NCI-H460 (cell line): ENCODE measurements around the gene SEMA5A. TPM values are rescaled to one million over a fixed set of nuclear protein-coding genes. Genes with fewer than 3 reads are reported as not detected.

Experiments
- DNase-seq: peaks from one replicate; pipeline ENCODE4 v3.0.0-alpha.2; 2016; ENCODE audit warnings: low read depth; ENCODE audit errors: extremely low read depth
- total RNA-seq: library from RNA; depleted of rRNA; stranded (reverse); fragments of >200 nt; shearing (Covaris generic); gene quantifications from 2 replicates; pipeline ENCODE4 v1.2.3, GENCODE V29; 2014

The SEMA5A gene
- total RNA-seq, 1 experiment from 2014 or later, result 5.3 TPM

DNA sequence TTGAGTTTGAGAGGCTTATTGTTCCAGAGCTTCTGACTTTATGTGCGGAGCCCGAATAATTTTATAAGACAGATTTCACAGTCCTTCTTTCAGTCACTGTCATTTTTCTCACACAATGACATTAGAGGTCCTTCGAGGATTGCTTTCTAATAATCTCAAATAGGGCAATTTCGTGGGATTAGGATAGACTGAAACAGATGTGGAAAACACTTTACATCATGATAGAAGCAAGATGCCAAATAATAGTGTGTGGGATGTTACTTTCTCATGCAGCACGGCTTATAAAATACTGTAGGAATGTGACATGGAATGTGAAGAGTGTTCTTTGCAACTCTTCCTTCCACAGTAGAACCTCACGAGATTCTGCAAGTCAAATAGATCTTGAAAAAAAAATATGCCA, 451.3 kb downstream of the SEMA5A start:
- no peak for DNase-seq

DNA sequence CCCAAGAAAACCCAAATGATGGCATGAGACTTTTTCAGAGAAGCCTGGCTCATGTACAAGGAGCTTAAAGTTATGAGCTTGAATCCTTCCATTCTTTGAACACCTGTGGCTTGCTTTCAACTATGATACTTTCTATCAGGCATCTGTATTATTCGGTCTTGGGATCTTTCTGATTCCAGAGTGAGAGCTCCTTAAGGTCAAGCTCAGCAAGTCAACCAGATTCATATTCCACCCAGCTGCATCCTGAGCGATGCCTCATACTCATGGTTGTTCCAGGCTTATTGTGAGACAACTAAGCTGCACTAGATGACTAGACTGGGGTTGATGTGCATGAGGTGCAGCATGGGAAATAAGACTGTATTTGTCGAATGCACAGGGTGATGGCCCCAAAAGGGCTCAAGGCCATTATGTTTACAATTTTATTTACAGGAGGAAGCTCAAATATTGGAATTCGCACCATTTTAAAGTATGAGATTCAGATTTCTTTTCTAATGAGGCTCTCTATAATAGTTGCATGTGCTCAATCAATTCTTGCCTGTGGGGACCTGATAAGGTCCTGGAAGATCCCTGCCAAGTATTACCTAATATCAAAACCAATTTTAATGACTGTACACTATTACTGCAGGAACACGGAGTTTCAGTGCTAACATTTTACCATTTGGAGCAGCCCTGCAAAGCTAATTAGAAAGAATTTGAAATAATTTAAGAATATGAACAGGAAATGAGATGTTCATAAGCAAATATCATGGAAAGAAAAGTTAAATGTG, 453.8 kb downstream of the SEMA5A start:
- no peak for DNase-seq

- no peak for DNase-seq
Observed at GRCh38 chr5:9090381-9091026, 455.4 kb downstream of the SEMA5A start.

- no peak for DNase-seq
Observed at GRCh38 chr5:9089893-9090292, 456.0 kb downstream of the SEMA5A start.

GRCh38 chr5:9082996-9083395, 462.9 kb downstream of the SEMA5A start:
- DNase-seq, result no peak

DNA sequence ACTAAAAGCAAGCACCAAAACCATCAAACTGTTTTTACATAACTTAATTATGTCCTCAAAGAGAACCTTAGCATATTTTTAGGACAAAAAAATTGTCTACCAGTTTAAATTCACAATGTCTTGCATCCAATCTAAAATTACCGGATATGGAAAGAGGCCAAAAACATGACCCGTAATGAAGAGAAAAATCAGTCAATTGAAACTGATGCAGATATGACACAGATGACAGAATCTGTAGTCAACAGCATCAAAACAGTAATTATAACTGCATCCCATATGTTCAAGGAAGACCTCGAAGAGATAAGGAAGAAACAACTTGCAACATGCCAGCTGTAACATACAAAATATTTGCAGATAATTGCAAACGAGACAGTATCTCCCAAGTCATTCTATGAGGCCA, 473.2 kb downstream of the SEMA5A start:
- DNase-seq, result no peak

DNA sequence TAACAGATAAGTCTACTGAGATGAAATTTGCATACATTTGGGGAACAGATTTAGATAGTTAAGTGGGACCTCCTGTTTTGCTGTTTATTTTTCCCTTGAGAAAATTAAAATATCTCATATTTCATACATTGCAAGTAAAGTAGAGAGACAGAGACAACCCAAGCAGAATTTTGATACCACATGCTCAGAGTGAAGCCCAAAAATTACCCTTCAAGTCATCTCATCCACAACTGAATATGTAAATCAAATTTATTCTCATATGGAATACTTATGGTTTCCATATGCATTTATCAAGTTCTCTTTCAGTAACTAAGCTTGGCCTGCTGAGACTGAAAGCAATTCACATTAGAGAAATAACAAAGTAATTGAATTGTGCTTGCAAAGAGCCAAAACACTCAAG, 474.4 kb downstream of the SEMA5A start:
- no peak for DNase-seq

- no peak for DNase-seq
Observed at GRCh38 chr5:9071074-9071473, 474.8 kb downstream of the SEMA5A start.

DNA sequence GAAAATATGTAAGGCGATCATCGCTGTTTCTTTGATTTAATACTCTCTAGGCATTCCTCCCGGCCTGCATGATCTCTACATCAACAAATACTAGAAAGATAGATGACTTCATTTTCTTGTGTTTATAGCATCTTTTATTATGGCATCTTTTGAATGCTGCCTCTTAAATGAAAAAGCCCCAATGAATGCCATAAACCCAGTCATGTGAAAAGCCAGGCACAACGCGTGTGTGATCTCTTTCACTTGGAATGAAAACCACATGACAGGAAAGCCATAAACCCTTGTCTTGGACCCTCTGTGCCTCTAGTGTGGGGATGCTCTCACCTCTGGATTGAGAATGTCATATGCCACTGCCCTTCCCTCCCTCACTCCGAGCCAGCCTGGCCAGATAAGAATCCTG, 476.2 kb downstream of the SEMA5A start:
- DNase-seq, result no peak

GRCh38 chr5:9067154-9067553, 478.7 kb downstream of the SEMA5A start:
- no peak for DNase-seq

DNA sequence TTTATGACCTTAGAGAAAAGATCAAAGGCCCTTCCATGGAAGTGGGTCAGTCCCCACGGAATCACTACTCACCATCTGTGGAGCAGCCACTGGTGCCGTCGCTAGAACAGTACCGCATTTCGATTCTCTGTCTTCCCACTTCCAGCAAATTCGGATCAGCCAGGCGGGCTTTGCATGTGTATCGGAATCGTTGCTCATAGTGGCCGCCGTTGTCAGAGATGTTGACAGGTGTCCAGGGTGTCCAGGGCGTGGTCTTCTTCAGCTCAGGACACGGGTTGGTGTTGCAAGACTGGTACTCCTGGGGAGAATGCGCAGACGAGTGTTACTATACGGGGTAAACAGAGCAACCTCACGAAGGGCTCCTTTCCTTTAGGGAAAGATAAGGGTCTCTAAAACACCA, 479.5 kb downstream of the SEMA5A start:
- no peak for DNase-seq

DNA sequence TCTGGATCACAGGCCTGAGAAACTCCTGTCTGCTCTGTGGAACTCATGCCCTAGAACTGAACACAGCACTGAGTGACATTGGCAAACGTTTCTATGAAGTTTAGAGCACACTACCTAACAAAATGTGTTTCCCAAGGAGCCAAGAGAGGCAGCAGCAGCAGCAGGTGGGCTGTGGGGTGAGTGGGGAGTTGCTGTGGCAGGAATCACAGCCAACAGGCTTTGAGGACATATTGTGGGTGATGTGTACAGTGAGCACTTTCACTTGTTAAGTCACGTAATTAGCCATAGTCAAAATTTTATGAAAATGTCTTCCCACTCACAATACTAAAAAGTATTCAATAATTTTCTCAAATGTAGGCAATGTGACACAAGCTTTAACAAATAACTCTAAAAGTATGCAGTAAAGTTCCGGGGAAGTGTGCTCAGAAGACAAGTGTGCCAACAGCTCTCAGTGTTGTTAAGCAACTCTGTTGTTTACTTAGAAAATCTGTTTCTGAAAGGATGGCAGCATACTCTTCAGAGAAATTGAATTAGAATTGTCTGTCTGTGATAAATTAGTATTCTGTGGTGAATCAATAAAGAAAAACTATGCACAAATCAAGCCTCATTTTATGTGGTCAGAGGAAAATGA, 482.1 kb downstream of the SEMA5A start:
- no peak for DNase-seq

GRCh38 chr5:9062873-9063272, 483.0 kb downstream of the SEMA5A start:
- no peak for DNase-seq

- DNase-seq, result peak; percentile 49
Observed at GRCh38 chr5:9059920-9060691, 485.8 kb downstream of the SEMA5A start.

DNA sequence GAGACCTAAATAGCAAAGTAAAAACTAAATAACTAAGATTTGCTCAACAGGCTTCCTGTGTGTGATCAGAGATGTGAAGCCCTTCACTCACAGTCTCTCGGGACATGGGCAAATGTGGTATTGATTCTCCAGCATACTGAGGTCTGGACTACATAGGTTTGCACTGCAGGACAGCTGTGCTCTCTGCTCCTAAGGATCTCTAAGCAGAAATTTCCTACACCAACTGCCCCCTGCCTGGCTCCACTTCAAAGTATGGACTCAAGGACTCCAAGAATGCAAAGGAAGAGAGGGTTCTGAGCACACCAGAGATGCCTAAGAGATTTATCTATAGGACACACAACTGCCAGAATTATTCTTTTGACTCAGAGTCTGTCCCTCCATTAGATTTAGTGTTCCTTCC, 487.2 kb downstream of the SEMA5A start:
- no peak for DNase-seq

DNA sequence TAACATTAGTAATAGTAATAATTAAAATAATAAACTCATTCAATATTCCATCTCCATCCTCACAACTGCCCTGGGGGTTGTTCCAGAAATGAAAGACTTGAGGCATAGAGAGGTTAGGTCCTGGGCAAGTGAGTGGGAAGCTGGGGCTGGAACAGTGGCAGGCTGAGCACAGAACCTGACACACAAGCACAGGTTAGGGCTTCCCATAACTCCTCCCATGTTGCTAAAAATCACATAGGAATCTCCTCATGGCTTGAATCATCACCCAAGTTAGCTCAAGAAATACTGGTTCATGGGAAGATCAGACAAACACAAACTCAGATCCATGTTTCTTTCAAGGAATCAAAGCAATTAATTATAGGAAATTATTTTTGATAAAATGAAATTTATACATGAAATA, 487.7 kb downstream of the SEMA5A start:
- DNase-seq, result no peak

- no peak for DNase-seq
Observed at GRCh38 chr5:9057406-9058000, 488.4 kb downstream of the SEMA5A start.

DNA sequence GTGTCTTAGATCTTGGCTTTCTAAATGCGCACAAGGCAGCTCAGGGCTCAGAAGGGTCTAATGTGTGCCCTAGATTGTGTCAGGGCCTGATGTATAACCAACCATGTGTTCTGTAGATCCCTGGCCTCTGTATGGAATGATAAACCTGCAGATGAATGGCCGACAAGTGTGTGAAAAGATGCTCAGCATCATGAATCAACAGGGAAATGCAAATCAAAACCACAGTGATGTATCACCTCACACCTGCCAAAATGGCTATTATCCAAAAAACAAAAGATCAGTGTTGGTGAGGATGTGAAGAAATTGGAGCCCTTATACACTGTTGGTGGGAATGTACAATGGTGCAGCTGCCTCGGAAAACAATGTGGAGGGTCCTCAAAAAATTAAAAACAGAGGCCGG, 489.8 kb downstream of the SEMA5A start:
- DNase-seq, result no peak

DNA sequence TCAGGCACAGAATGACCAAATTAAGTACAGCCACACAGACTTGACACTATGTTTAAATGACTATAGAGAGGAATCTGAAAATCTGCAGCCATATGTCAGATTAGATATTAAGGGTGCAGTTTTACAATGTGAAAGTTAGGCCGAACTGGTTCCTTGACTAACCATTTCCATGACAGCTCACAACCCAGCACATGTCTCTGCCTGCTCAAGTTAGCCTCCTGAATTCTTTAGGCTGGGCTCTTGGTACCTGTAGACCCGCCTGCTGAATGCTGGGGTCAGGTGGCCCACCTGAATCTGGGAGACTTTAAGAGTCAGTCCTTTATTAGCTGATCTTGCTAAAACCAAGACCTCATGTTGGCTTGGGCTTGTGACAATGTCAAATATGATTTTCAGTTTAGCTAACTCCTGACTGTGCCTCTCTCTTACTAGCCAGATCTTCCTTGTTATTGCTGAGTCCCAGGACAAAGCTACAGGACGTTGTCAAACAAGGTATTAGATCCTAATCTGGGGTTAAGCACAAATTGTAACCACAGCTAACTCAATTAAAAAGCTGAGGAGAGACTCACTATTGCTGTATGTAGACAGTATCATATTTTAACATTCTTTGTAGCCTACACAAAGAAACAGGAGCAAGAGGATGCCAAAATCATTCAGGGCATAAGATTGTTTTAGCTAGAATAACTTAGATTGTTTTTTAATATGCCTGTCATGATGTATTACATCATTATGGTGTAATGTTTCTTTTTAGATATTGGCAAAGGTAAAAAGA, 490.9 kb downstream of the SEMA5A start:
- DNase-seq, result no peak

GRCh38 chr5:9054322-9054721, 491.6 kb downstream of the SEMA5A start:
- DNase-seq, result no peak
